Measurements from ENCODE around the gene ZNF436. TPM values are rescaled to one million over a fixed set of nuclear protein-coding genes. Genes with fewer than 3 reads are reported as not detected.
A peak's percentile ranks its signal among the peaks of the same experiment; 100 is the strongest.

ZNF436 gene
- total and polyA plus RNA-seq, 2 of the 13 experiments (the other 11 are each of a cell fraction or from before 2014, with no cell fraction given), result 4.3 to 9.9 TPM

- TF ChIP-seq ZHX2 (IDR thresholded peaks at IDR 0.05; ENCODE audit: low read depth), result no peak
- no peak for TF ChIP-seq ZHX2 (CRISPR knock-in tag; IDR thresholded peaks at IDR 0.05; ENCODE audit: borderline replicate concordance)
- TF ChIP-seq ZNF800 (CRISPR knock-in tag; IDR thresholded peaks at IDR 0.05), result 0 out of 2 replicates have a peak, but pooled peaks have one; percentile 60
- peak; percentile 63 for TF ChIP-seq MXD4 (CRISPR knock-in tag; IDR thresholded peaks at IDR 0.05)
- no peak for TF ChIP-seq ARID3A (IDR thresholded peaks at IDR 0.05; ENCODE audit: low read depth, low read length)
- TF ChIP-seq HOXA3 (CRISPR knock-in tag; IDR thresholded peaks at IDR 0.05), result peak; percentile 68; the same call in 1 of the 2 replicates
- no peak for TF ChIP-seq ATAD3A (CRISPR knock-in tag; IDR thresholded peaks at IDR 0.05)
- TF ChIP-seq SNAPC5 (CRISPR knock-in tag; IDR thresholded peaks at IDR 0.05; ENCODE audit: borderline replicate concordance), result no peak
- no peak for TF ChIP-seq ZSCAN5A (CRISPR knock-in tag; IDR thresholded peaks at IDR 0.05; ENCODE audit: borderline replicate concordance)
- no peak for TF ChIP-seq ZBED4 (CRISPR knock-in tag; IDR thresholded peaks at IDR 0.05; ENCODE audit: borderline replicate concordance)
- peak; percentile 22; the same call in 1 of the 2 replicates for TF ChIP-seq GLI4 (CRISPR knock-in tag; IDR thresholded peaks at IDR 0.05; ENCODE audit: borderline replicate concordance)
Measured at GRCh38 chr1:23367791-23368561, 1.7 kb downstream of the ZNF436 start (continued).

Data from HepG2 (cell line).